ENCODE data around the gene ZNF524. TPM values are rescaled to one million over a fixed set of nuclear protein-coding genes. Genes with fewer than 3 reads are reported as not detected.

The ZNF524 gene
- polyA plus RNA-seq, 1 donor from 2014 or later, result 49.6 TPM

- Mint-ChIP-seq H3K36me3 (no peaks in the 10 kb centered on the region), H3K4me1 (peaks cover 13 to 24% (median 13%) of the 10 kb centered on the region in 3 donors), H3K27me3 (no peaks in the 10 kb centered on the region), H3K27ac (no peak overlapping the region), H3K9me3 (no peaks in the 10 kb centered on the region), H3K4me3 (no peak overlapping the region)
Measured at GRCh38 chr19:55614711-55615542, 14.8 kb downstream of the ZNF524 start.

GRCh38 chr19:55615543-55616394, 15.7 kb downstream of the ZNF524 start:
- H3K9me3 Mint-ChIP-seq, result no peaks in the 10 kb centered on the region
- H3K4me1 Mint-ChIP-seq, result peaks cover 10 to 23% (median 13%) of the 10 kb centered on the region in 3 donors
- H3K4me3 Mint-ChIP-seq, result no peak overlapping the region
- H3K36me3 Mint-ChIP-seq, result no peaks in the 10 kb centered on the region
- H3K27me3 Mint-ChIP-seq, result no peaks in the 10 kb centered on the region
- H3K27ac Mint-ChIP-seq, result no peak overlapping the region

DNA sequence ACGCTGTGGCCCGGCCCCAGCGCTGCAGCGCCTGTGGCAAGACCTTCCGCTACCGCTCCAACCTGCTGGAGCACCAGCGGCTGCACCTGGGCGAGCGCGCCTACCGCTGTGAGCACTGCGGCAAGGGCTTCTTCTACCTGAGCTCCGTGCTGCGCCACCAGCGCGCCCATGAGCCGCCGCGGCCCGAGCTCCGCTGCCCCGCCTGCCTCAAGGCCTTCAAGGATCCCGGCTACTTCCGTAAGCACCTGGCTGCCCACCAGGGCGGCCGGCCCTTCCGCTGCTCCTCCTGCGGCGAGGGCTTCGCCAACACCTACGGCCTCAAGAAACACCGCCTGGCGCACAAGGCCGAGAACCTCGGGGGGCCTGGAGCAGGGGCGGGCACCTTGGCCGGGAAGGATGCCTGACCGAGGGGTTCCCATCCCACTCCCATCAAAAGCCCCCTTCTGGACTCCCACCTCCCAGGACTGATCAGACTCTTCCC, 16.3 kb downstream of the ZNF524 start:
- Mint-ChIP-seq H3K27ac (no peak overlapping the region), H3K4me1 (peaks cover 9 to 18% (median 13%) of the 10 kb centered on the region in 3 donors), H3K9me3 (no peaks in the 10 kb centered on the region), H3K4me3 (no peak overlapping the region), H3K36me3 (no peaks in the 10 kb centered on the region), H3K27me3 (no peaks in the 10 kb centered on the region)

DNA sequence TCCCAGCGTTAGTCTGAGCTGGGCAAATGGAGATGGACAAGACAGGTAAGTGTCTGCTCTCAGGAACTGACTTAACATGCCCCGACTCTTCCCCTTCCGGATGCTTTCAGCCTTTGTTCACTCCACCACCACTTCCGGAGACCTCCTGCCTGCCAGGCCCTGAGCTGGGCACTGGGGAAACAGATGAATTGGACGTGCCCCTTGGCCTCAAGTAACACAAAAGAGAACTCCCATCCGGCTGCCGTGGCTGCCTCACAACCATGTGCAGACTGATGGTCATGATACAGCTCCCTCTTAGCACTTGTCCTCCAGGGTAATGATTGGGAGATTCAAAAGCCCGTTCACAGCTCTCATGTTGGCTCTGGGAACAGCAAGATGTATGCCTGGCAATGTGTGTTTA, 17.3 kb downstream of the ZNF524 start:
- H3K27ac Mint-ChIP-seq, result no peak overlapping the region

GRCh38 chr19:55618426-55618825, 18.3 kb downstream of the ZNF524 start:
- Mint-ChIP-seq H3K4me1 (peaks cover under 1 to 9% (median 4%) of the 10 kb centered on the region in 3 donors), H3K27ac (peak overlapping the region in 1 of 3 donors; percentile 83), H3K36me3 (peaks cover 2% of the 10 kb centered on the region), H3K27me3 (no peaks in the 10 kb centered on the region), H3K4me3 (no peak overlapping the region), H3K9me3 (no peaks in the 10 kb centered on the region)

More for the DNA sequence above, 17.3 kb downstream of the ZNF524 start:
- H3K36me3 Mint-ChIP-seq, result no peaks in the 10 kb centered on the region
- no peaks in the 10 kb centered on the region for H3K27me3 Mint-ChIP-seq
- no peak overlapping the region for H3K4me3 Mint-ChIP-seq
- no peaks in the 10 kb centered on the region for H3K9me3 Mint-ChIP-seq
- peaks cover 2 to 8% (median 7%) of the 10 kb centered on the region in 3 donors for H3K4me1 Mint-ChIP-seq

DNA sequence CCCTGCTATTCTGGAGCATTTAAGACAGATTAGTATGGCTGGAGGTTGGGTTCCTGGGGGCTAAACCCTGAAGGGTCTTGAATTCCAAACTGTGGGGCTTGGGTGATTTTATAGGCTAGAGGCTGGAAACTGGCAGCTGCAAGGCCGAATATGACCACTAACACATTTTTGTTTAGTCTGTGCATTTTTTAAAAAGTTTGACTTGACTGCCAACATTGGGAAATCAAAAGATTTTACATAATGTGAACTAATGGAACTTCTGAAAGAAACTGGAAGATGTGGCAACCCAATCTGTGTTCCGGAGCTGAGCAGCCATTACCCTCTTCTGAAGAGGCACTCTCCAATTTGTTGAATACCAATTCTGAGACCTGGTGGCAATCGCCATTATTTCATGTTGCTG, 19.2 kb downstream of the ZNF524 start:
- H3K4me3 Mint-ChIP-seq, result peak overlapping the region in 1 of 4 donors; percentile 43
- peaks cover 4 to 10% (median 6%) of the 10 kb centered on the region in 3 donors for H3K4me1 Mint-ChIP-seq
- no peaks in the 10 kb centered on the region for H3K27me3 Mint-ChIP-seq
- H3K9me3 Mint-ChIP-seq, result no peaks in the 10 kb centered on the region
- H3K36me3 Mint-ChIP-seq, result peaks cover 2% of the 10 kb centered on the region
- H3K27ac Mint-ChIP-seq, result no peak overlapping the region

GRCh38 chr19:55620410-55621204, 20.5 kb downstream of the ZNF524 start:
- Mint-ChIP-seq H3K4me3 (peak overlapping the region in 2 of 4 donors; percentile 41 to 58), H3K27ac (peak overlapping the region in 2 of 3 donors; percentile 57 to 74), H3K27me3 (no peaks in the 10 kb centered on the region), H3K9me3 (no peaks in the 10 kb centered on the region), H3K4me1 (peaks cover 6 to 16% (median 6%) of the 10 kb centered on the region in 3 donors), H3K36me3 (peaks cover 2% of the 10 kb centered on the region)

DNA sequence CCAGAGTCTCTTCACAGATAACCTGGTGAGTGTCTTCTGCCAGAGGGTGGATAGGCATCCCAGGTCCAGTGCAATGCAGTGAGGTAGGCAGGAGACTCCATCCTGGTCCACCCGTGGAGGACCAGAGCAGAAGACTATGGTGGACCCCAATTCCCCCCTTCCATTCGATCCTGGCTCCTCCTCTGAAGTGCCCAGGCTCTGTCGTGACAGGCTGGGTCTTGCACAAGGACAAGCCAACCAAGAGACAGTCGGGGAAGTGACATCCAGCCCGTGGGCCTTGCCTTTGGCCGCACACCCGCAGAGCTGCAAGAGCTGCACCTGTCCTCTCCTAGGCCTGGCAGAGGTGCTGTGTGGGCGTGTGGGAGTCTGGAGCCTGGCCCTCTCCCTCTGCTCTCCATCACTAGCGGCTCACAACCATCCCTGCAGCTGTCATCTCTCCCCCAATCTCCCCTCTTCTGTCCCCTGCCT, 21.2 kb downstream of the ZNF524 start:
- Mint-ChIP-seq H3K27me3 (no peaks in the 10 kb centered on the region), H3K9me3 (no peaks in the 10 kb centered on the region), H3K4me1 (peaks cover 6 to 16% (median 6%) of the 10 kb centered on the region in 3 donors), H3K36me3 (peaks cover 2% of the 10 kb centered on the region), H3K4me3 (peak overlapping the region in 1 of 4 donors; percentile 41), H3K27ac (no peak overlapping the region)

DNA sequence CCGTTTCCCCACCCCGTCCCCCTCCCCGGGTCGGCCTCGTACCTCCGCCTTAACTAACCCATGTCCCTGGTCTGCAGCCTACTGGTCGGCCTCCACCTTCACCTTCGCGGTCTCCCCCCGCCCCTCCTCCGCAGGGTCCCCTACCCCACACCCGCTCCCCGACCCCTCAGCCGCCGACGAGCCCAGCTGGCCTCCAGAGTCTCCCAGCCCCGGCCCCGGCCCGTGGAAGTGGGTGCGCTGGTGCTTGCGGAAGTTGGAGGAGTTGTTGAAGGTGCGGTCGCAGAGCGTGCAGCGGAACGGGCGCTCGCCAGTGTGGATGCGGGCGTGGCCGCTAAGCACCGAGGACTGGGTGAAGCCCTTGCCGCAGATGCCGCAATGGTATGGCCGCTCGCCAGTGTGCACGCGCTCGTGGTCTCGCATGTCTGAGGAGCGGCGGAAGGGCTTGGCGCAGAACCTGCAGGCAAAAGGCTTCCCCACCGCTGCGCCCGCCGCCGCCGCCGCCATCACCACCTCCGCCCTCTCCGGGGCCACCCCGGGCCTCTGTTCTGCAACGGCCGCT, 21.7 kb downstream of the ZNF524 start:
- Mint-ChIP-seq H3K9me3 (no peaks in the 10 kb centered on the region), H3K27ac (no peak overlapping the region), H3K4me3 (no peak overlapping the region), H3K36me3 (peaks cover 2% of the 10 kb centered on the region), H3K4me1 (peaks cover 6 to 16% (median 6%) of the 10 kb centered on the region in 3 donors), H3K27me3 (no peaks in the 10 kb centered on the region)

GRCh38 chr19:55622242-55622969, 22.3 kb downstream of the ZNF524 start:
- H3K9me3 Mint-ChIP-seq, result no peaks in the 10 kb centered on the region
- peaks cover 6 to 16% (median 6%) of the 10 kb centered on the region in 3 donors for H3K4me1 Mint-ChIP-seq
- peaks cover 2% of the 10 kb centered on the region for H3K36me3 Mint-ChIP-seq
- H3K27me3 Mint-ChIP-seq, result no peaks in the 10 kb centered on the region
- no peak overlapping the region for H3K27ac Mint-ChIP-seq
- H3K4me3 Mint-ChIP-seq, result peak overlapping the region in 1 of 4 donors; percentile 55

DNA sequence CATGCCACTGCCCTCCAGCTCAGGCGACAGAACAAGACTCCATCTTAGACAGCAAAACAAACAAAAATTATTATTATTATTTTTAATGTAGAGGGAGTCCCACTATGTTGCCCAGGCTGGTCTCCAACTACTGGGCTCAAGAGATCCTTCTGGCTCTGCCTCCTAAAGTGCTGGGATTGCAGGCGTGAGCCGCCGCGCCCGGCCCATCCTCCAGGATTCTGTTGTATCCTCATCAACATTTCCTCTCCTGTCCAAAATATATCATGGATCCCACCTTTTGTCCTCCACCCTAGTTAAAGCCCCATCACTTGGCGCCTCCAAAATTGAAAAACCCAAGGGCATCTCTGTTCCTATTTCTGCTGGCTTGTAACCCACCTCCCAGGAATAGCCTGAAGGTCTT, 23.0 kb downstream of the ZNF524 start:
- Mint-ChIP-seq H3K4me1 (peaks cover 6 to 16% (median 6%) of the 10 kb centered on the region in 3 donors), H3K9me3 (no peaks in the 10 kb centered on the region)

GRCh38 chr19:55623561-55623960, 23.5 kb downstream of the ZNF524 start:
- Mint-ChIP-seq H3K27ac (peak overlapping the region in 2 of 3 donors; percentile 94 to 97), H3K4me3 (peak overlapping the region in 3 of 4 donors; percentile 85 to 99 (median 95)), H3K36me3 (peaks cover 2% of the 10 kb centered on the region), H3K9me3 (no peaks in the 10 kb centered on the region), H3K4me1 (peaks cover 6 to 16% (median 6%) of the 10 kb centered on the region in 3 donors), H3K27me3 (no peaks in the 10 kb centered on the region)

More for the DNA sequence above, 23.0 kb downstream of the ZNF524 start:
- Mint-ChIP-seq H3K27ac (peak overlapping the region in 1 of 3 donors; percentile 97), H3K4me3 (peak overlapping the region in 1 of 4 donors; percentile 95), H3K36me3 (peaks cover 2% of the 10 kb centered on the region), H3K27me3 (no peaks in the 10 kb centered on the region)

Measured in IgD-negative memory B cell (primary cell).